Measurements from ENCODE around the gene SPPL2C.

The SPPL2C gene

DNA sequence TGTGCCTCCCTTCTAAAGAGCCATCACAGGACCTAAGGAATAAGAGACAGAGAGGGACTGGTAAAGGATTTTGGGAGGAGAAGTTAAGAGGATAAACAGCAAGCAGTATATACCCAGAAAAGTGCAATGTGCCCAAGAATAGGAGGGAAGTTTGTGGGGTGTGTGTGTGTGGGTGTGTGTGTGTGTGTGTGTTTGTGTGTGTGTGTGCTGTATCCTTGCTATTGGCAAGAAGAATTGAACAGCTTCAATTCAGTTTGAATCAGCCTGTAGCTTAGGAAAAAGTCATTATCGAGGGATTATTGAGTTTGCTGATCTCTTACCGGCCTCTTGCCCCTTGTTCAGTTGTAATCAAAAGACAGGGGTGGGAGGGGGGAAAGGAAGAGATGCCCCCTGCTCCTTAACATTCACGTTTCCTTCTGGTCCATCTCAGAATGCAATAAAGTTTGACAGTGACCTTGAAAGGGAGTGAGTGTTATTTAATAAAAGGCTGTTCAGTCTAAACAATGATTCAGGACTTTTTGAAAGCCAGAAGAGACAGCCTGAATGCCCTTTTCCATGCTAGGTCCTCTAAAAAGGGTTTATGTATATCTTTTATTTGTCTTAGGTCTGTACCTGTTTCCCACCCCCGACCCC lies 25.8 kb downstream of the SPPL2C start:
- H3K79me2 ChIP-seq (ENCODE audit: insufficient read depth, low read length): no peaks in the 10 kb centered on the region
- no peaks in the 10 kb centered on the region for H3K4me1 ChIP-seq (ENCODE audit: insufficient read depth, low read length, severe bottlenecking)
- no peak overlapping the region for H3K27ac ChIP-seq (ENCODE audit: low read depth, low read length, poor library complexity, severe bottlenecking)
- no peaks in the 10 kb centered on the region for H3F3A ChIP-seq (ENCODE audit: insufficient read depth, low read length)
- no peak overlapping the region for H2AFZ ChIP-seq (ENCODE audit: low read length)
- H3K9me2 ChIP-seq (ENCODE audit: low read depth, low read length): no peaks in the 10 kb centered on the region
- H3K27me3 ChIP-seq (ENCODE audit: insufficient read depth, low read length): no peaks in the 10 kb centered on the region; the same call in 1 of the 2 replicates
- no peaks in the 10 kb centered on the region for H4K20me1 ChIP-seq (ENCODE audit: insufficient read depth, low read length)
- no peak overlapping the region for H3K4me2 ChIP-seq (ENCODE audit: low read length)
- TF ChIP-seq, protein P1, sequence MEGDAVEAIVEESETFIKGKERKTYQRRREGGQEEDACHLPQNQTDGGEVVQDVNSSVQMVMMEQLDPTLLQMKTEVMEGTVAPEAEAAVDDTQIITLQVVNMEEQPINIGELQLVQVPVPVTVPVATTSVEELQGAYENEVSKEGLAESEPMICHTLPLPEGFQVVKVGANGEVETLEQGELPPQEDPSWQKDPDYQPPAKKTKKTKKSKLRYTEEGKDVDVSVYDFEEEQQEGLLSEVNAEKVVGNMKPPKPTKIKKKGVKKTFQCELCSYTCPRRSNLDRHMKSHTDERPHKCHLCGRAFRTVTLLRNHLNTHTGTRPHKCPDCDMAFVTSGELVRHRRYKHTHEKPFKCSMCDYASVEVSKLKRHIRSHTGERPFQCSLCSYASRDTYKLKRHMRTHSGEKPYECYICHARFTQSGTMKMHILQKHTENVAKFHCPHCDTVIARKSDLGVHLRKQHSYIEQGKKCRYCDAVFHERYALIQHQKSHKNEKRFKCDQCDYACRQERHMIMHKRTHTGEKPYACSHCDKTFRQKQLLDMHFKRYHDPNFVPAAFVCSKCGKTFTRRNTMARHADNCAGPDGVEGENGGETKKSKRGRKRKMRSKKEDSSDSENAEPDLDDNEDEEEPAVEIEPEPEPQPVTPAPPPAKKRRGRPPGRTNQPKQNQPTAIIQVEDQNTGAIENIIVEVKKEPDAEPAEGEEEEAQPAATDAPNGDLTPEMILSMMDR (IDR thresholded peaks at IDR 0.05; ENCODE audit: low read length): no peak
- no peak for TF ChIP-seq EZH2 (IDR thresholded peaks at IDR 0.05; ENCODE audit: borderline replicate concordance, low read length)
- no peaks in the 10 kb centered on the region; the same call in 1 of the 2 replicates for H3K36me3 ChIP-seq (ENCODE audit: insufficient read depth, low read length)
- H3K9ac ChIP-seq (ENCODE audit: low read length): no peak overlapping the region
- H3K4me3 ChIP-seq (ENCODE audit: low read depth, low read length, poor library complexity, severe bottlenecking): no peak overlapping the region
- H3K9me3 ChIP-seq (ENCODE audit: low read length): 0 out of 2 replicates have a peak, but pooled peaks cover 4% of the 10 kb centered on the region

DNA sequence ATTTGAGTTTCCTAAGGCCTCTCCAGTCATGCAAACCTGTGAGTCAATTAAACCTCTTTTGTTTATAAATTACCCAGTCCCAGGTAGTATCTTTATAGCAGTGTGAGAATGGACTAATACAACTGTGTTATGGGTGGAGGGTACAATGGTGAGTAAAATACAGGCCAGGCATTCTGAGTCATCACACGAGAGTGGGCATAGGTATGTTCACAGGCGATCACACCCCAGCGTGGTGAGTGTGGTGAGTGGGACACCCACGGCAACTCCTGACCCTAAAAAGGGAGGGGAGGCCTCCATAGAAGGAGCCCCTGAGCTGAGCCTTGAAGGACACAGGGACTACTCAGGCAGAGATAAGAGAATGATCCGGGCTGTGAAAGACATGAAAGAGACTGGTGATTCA lies 27.0 kb downstream of the SPPL2C start:
- Histone ChIP-seq H3K79me2 (ENCODE audit: insufficient read depth, low read length) (no peaks in the 10 kb centered on the region), H3K9me2 (ENCODE audit: low read depth, low read length) (no peaks in the 10 kb centered on the region), H2AFZ (ENCODE audit: low read length) (no peak overlapping the region), H3F3A (ENCODE audit: insufficient read depth, low read length) (no peaks in the 10 kb centered on the region), H3K27ac (ENCODE audit: low read depth, low read length, poor library complexity, severe bottlenecking) (no peak overlapping the region), H3K27me3 (ENCODE audit: insufficient read depth, low read length) (no peaks in the 10 kb centered on the region; the same call in 1 of the 2 replicates), H3K9ac (ENCODE audit: low read length) (no peak overlapping the region), H3K4me1 (ENCODE audit: insufficient read depth, low read length, severe bottlenecking) (no peaks in the 10 kb centered on the region), H3K9me3 (ENCODE audit: low read length) (0 out of 2 replicates have a peak, but pooled peaks cover 4% of the 10 kb centered on the region), H3K36me3 (ENCODE audit: insufficient read depth, low read length) (no peaks in the 10 kb centered on the region; the same call in 1 of the 2 replicates), H3K4me2 (ENCODE audit: low read length) (no peak overlapping the region), H3K4me3 (ENCODE audit: low read depth, low read length, poor library complexity, severe bottlenecking) (no peak overlapping the region), H4K20me1 (ENCODE audit: insufficient read depth, low read length) (no peaks in the 10 kb centered on the region)
- no peak for TF ChIP-seq EZH2 (IDR thresholded peaks at IDR 0.05; ENCODE audit: borderline replicate concordance, low read length)
- TF ChIP-seq, protein P1 (IDR thresholded peaks at IDR 0.05; ENCODE audit: low read length): no peak

DNA sequence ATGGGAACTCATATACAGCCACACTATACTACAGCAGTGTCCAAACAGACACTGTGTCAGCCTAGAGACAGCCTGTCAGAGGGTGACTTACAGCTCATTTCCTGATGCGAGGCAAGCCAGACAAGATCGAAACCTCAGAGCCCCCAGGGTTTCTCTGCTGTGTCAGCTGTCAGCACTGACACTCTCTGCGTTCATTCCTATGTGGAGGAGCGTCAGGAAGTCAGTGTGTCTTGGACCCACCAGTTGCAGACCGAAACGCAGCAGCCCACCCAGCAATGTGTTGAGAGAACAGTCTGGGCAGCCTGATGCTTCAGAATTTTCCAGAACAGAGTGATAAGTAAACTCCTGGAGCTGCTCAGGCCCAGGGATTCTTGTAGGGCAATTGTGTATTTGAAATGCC lies 29.0 kb downstream of the SPPL2C start:
- Histone ChIP-seq H4K20me1 (ENCODE audit: insufficient read depth, low read length) (no peaks in the 10 kb centered on the region), H3K9me2 (ENCODE audit: low read depth, low read length) (no peaks in the 10 kb centered on the region), H3F3A (ENCODE audit: insufficient read depth, low read length) (no peaks in the 10 kb centered on the region), H3K79me2 (ENCODE audit: insufficient read depth, low read length) (no peaks in the 10 kb centered on the region), H3K27ac (ENCODE audit: low read depth, low read length, poor library complexity, severe bottlenecking) (no peak overlapping the region), H3K9me3 (ENCODE audit: low read length) (no peaks in the 10 kb centered on the region), H3K4me2 (ENCODE audit: low read length) (no peak overlapping the region), H3K9ac (ENCODE audit: low read length) (no peak overlapping the region), H3K4me1 (ENCODE audit: insufficient read depth, low read length, severe bottlenecking) (no peaks in the 10 kb centered on the region), H3K36me3 (ENCODE audit: insufficient read depth, low read length) (no peaks in the 10 kb centered on the region), H2AFZ (ENCODE audit: low read length) (no peak overlapping the region), H3K27me3 (ENCODE audit: insufficient read depth, low read length) (no peaks in the 10 kb centered on the region; the same call in 1 of the 2 replicates), H3K4me3 (ENCODE audit: low read depth, low read length, poor library complexity, severe bottlenecking) (no peak overlapping the region)
- TF ChIP-seq, protein P1 (IDR thresholded peaks at IDR 0.05; ENCODE audit: low read length): no peak
- no peak for TF ChIP-seq EZH2 (IDR thresholded peaks at IDR 0.05; ENCODE audit: borderline replicate concordance, low read length)

Data from OCI-LY1 (cell line).